A673 (cell line): Measurements from ENCODE around the gene FKBP4.

Source experiments
- CTCF ChIP-seq: fragments of 300-800, 200-600 bp; sonication (generic); conservative IDR thresholded peaks from 2 replicates; pipeline ENCODE4 v1.5.1; 2017; ENCODE audit warnings: low read depth, mild to moderate bottlenecking, antibody characterized with exemption, low read length, moderate library complexity, mixed read lengths
- EZH2 ChIP-seq: fragments of 200-600 bp; sonication (generic); IDR thresholded peaks from 2 replicates; pipeline ENCODE4 v1.6.1; 2017; ENCODE audit warnings: borderline replicate concordance, low read depth, mild to moderate bottlenecking, mixed read lengths, antibody characterized with exemption, low read length; ENCODE audit not compliant: poor library complexity, severe bottlenecking

- no peak for TF ChIP-seq CTCF
- no peak for TF ChIP-seq EZH2
Measured at GRCh38 chr12:2820432-2820831, 25.7 kb downstream of the FKBP4 start.
